ENCODE measurements around the gene SPEM3.
A peak's percentile ranks its signal among the peaks of the same experiment; 100 is the strongest.

SPEM3 gene

DNA sequence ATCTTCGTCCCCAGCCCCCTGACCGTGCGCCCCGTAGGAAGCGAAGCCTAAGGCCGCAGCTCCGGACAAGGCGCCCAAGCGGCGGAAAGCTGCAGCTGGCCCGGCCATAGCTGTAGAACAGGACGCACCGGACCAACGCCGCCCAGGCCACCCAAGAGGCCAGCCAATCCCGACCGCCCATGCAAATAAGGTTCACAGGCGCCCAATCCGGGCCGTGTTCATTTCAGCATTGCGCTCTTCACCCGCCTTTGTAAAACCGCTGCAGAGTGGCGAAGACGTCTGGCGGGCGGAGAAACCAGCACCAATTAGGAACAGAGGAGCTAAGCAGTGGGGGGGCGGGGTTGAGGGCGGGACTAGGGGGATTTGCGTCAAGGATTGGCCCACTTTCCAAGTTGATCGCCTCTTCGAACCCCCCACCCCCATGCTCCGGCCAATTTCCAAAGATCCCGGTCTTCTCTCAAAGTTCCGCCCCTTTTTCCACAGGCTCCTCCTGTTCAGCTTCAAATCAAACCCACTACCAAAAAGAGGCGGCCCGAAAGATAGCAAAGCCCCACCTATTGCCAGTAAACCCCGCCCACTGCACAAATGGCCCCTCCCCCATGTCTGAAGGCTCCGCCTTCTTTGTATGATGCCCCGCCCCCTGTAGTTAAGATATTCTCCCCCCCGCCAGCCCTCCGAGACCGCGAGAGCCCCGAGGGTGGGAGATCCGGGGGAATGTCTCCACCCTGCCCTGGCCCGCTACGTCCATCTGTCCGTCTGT lies 24.5 kb upstream of the SPEM3 start, which contains the start of gene TMEM256:
Gene TMEM256, minus strand, starts transcription at position 121 of the 760 bp plus-strand sequence. Its CDS starts 13 bp downstream, at position 108.
- DNase-seq: peak; percentile 94 to 98 (median 95)

- peak; percentile 49 to 75 (median 56) for DNase-seq
Measured at GRCh38 chr17:7404737-7405349, 23.8 kb upstream of the SPEM3 start.

DNA sequence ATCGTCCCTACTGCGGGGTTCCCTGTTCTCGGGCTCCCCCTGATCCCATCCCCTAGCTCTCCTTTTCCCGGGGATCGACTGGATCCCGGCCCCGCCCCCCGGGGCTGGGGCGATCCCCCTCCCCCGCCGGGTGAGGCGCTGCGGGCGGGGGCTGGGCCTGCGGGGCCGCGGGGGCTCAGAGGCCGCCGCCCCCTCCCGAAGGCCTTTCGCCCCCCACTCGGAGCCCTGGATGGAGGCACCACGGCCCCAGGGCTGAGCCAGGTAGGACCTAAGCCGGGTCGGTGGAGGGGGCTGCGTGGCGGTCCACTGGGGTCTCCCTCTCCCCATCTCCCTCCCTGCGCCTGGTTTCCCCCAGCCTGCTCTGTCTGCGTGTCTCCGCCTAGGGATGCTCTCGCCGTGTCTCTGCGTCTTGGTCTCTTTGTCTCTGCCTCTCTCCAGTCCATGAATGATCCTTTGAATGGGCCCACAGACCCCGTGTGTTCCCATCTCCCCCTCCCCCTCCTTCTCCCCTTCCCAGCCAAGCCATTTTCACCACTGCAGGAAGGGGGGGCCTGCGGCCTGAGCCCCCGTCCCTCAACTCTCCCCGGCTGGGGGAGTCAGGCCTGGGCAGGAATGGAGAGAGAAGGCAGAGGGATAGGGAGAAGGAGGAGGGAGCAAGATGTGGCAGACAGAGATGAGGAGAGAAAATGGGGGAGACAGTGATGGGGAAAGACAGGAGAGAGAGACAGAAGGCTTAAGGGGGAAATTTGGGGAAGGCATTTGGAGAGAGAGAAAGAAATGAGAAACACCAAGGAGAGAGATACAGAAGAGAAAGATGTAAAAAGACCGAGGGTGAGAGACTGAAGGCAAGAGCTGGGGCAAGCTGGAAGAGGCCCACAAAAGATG lies 23.1 kb upstream of the SPEM3 start:
- peak in 2 of 3 experiments; percentile 7 to 23 for DNase-seq

GRCh38 chr17:7406235-7406825 lies 22.3 kb upstream of the SPEM3 start:
- DNase-seq: peak in 2 of 3 experiments; percentile 6 to 44

- no peak for DNase-seq
Measured at GRCh38 chr17:7407082-7407481, 21.6 kb upstream of the SPEM3 start.

- no peak for DNase-seq
Measured at GRCh38 chr17:7407485-7408251, 21.0 kb upstream of the SPEM3 start, which contains the start of gene NLGN2. Gene NLGN2, plus strand, starts transcription at chr17:7407845. Its CDS starts 411 bp downstream, at chr17:7408256.

GRCh38 chr17:7408252-7408727 lies 20.4 kb upstream of the SPEM3 start:
- DNase-seq: no peak

DNA sequence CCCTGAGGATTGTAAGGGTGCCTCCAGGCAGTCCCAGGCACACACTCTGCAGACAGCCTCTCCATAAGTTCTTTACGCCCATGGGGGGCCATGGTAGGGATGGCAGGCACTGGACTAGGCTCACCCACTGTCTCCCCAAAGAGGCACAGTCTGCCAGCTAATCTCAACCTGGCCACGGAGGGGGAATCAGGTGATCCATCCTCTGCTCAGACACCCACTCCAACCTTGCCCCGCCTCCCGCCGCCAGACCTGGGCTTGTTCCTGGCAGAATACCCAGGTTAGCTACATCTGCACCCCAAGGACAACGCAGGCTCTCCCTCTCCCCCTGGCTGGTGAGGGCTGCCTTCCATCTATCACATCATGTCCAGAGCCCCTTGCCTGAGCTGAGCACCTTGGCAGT lies 19.8 kb upstream of the SPEM3 start:
- DNase-seq: no peak

DNA sequence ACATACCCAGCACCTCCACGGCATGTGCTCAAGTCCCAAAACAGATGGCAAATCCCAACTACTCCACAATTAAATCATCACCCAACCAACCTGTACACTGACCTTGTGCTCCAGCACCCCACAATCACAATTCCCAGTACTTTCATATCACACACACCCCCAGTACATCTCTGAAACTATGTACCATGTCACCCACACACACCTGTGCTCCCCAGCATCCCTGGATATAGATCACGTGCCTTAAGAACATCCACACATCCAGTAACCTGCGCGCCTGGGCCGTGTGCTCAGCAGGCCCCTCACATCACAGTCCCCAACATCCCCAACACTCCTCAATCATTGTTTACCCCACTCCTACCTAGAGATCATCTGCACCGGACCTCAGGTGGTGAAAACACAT lies 18.9 kb upstream of the SPEM3 start:
- no peak for DNase-seq

DNA sequence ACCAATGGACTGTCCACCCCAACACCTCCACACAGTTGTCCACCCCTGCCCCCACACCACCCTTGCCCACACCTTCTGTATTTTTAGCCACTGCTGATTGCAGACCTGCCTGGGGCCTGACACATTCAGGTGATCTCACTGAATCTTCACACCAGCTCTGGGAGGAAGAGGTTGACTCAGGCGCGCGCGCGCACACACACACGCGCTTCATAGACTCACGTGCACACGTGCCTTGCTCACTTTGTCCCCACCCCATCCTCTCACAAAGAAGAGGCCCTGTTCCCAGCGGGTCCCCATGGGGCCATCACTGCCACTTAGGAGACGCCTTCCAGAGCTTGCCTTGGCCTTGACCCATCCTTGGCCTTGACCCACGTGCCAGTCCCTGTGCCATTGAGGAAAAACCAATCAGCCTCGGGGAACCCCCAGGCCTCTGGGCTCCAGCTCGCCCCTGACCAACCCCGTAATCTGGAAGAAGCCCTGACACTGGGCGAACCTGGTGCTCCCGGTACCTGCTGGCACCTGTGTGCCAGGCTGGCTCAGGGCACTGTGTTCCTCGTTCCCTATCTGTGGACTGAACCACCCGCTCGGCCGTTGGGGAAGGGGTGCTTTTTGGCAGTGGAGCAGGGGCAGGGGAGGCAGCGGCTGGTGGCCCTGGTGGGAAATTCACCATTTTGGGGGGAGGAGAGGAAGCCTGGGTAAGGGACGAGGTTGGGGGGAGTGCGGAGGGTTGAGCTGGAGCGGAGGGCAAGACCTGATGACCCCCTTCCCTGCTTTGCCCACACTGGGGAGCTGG lies 17.8 kb upstream of the SPEM3 start:
- no peak for DNase-seq

- DNase-seq: no peak
Measured at GRCh38 chr17:7411427-7411750, 17.3 kb upstream of the SPEM3 start.

DNA sequence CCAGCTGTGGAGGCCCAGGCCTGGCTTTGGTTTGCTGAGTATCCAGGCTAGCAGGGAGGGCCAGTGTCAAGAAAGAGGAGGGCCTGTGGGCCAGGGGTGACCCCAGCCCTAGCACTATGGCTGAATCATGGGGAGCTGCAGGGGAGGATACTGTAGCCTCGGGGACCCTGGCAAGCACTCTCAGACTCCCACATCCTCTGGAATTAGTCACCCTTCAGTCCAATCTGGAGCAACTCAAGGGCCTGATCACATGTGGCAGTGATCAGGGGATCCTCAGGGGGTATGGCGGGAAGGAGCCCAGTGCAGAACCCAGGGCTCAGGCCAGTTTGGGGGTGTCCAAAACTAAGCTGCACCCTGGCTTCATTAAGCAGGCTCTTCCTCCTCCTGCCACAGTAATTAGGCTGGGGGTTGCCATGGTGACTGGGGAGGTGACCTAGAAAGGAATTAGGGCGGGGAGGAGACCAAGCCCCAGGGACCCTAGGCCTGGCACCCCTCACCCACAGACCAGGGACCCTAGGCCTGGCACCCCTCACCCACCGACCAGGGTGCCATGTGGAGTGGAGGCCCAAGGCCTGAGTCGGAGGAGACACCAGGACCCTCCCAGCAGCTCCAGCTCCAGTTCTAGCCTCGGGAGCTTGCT lies 15.2 kb upstream of the SPEM3 start:
- DNase-seq: no peak

DNA sequence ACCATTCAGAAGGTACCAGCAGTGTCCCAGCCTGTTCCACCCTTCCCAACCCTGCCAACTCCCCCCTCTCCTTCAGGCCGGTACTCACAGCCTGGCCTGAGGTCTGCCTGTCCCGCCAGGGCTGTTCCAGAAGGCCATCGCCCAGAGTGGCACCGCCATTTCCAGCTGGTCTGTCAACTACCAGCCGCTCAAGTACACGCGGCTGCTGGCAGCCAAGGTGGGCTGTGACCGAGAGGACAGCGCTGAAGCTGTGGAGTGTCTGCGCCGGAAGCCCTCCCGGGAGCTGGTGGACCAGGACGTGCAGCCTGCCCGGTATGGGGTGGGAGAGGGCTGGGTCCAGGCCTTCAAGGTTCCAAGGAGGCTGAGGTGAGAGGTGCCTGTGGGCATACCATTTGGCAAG lies 13.8 kb upstream of the SPEM3 start:
- DNase-seq: no peak

GRCh38 chr17:7415784-7416183 lies 12.9 kb upstream of the SPEM3 start:
- no peak for DNase-seq

DNA sequence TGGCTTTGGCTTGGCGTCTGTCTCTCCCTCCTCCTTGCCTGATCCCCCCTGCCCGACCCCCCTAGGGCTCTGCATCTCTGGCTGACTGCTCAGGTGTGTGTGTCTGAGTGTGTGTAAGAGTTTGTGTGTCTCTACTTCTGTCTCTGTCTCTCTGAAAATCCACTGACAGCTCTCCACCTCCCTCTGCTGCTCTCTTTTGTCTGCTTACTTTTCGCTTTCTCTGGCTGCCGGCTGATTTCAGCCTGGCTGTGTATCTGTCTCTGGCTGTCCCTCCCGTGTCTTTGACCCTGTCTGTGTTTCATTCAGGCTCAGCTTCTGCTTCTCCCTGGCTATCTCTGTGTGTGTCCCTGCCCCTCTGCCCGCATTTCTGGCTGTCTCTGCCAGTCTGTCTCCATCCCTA lies 12.3 kb upstream of the SPEM3 start:
- DNase-seq: no peak

DNA sequence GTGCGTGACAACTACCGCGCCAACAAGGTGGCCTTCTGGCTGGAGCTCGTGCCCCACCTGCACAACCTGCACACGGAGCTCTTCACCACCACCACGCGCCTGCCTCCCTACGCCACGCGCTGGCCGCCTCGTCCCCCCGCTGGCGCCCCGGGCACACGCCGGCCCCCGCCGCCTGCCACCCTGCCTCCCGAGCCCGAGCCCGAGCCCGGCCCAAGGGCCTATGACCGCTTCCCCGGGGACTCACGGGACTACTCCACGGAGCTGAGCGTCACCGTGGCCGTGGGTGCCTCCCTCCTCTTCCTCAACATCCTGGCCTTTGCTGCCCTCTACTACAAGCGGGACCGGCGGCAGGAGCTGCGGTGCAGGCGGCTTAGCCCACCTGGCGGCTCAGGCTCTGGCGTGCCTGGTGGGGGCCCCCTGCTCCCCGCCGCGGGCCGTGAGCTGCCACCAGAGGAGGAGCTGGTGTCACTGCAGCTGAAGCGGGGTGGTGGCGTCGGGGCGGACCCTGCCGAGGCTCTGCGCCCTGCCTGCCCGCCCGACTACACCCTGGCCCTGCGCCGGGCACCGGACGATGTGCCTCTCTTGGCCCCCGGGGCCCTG lies 11.5 kb upstream of the SPEM3 start:
- DNase-seq: no peak

DNA sequence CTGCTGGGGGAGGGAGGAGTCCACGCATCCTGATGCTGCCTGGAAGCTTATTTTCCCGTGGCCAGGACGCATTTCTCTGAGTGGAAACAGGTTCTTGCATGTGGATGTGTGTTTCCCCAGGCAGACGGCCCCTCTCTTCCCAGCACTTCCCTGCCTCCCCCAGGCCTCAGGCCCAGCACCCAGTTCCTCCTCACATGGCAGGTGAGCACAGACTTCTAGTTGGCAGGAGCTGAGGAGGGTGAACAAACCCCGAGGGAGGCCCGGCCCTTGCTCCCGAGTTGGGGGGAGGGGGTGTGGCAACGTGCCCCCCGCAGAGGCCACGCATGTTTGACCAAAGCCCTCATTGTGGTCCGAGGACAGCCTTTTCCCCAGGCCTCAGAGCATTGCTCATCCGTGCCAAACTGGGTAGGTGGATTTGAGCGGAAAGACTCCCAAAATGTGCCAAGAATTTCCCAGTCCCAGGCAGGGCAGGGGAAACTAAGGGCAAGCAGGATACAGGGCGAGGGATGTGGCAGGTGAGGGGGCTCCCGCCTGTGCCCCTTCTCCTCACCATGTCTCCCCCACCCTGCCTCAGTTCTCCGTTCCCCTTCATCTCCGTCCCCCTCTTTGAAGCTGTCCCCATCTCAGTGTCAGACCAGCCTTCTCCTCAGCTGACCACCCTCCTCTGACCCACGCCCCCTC lies 10.0 kb upstream of the SPEM3 start:
- DNase-seq: no peak

DNA sequence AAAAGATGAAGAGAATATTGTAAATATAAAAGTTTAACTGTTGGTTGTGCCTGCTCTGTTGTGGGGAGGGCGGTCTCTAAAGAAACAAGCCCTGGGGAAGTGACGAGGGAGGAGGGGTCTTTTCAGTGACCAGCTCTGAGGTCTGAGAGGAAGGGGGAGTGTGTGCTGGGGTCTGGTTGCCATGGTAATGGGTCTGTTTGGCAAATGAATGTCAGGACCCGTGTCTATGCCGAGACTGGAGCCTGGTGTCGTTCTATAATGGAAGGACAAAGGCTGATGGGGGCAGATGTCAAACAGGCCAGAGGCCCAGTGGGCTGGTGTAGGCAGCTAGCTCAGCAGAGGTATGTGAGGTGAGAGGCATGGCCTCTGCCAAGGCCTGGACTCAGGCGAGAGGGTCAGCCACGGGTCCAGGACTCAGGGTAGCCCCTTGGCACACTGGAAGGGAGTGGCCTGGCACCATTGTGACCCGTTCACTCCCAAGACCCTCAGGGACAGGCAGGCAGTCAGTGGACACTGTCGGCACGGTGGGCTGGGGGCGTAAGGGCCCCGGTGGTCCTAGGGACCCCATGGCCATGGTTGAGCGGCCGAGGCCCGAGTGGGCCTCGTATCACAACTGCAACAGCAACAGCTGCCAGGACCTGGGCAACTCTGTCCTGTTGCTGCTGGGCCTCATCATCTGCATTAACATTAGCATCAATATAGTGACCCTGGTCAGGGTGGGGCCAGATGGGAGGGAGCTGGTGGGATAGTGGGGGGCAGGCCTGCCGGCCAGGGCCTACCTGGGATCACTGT lies 8.6 kb upstream of the SPEM3 start, which contains the start of gene SPEM1:
Gene SPEM1, plus strand, starts transcription at position 506 of the 792 bp plus-strand sequence. Its CDS starts 61 bp downstream, at position 567.
- no peak for DNase-seq

DNA sequence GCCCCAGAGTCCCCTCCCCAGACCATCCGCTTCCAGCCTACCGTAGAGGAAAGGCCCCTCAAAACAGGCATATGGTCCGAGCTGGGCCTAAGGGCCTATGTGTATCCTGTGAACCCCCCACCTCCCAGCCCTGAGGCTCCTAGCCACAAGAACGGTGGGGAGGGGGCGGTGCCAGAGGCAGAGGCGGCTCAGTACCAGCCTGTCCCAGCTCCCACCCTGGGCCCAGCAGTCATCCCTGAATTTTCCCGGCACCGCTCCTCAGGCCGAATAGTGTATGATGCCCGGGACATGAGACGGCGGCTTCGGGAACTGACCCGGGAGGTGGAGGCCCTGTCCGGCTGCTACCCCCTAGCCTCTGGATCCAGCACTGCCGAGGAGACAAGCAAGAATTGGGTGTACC lies 7.5 kb upstream of the SPEM3 start:
- no peak for DNase-seq
